NCI-H2171 (cell line): ENCODE measurements around the gene RPL10.

ENCODE experiments used
- DNase-seq: peaks from one replicate; lab custom pipeline; 2025; lab: John Stamatoyannopoulos, UW

The RPL10 gene

DNA sequence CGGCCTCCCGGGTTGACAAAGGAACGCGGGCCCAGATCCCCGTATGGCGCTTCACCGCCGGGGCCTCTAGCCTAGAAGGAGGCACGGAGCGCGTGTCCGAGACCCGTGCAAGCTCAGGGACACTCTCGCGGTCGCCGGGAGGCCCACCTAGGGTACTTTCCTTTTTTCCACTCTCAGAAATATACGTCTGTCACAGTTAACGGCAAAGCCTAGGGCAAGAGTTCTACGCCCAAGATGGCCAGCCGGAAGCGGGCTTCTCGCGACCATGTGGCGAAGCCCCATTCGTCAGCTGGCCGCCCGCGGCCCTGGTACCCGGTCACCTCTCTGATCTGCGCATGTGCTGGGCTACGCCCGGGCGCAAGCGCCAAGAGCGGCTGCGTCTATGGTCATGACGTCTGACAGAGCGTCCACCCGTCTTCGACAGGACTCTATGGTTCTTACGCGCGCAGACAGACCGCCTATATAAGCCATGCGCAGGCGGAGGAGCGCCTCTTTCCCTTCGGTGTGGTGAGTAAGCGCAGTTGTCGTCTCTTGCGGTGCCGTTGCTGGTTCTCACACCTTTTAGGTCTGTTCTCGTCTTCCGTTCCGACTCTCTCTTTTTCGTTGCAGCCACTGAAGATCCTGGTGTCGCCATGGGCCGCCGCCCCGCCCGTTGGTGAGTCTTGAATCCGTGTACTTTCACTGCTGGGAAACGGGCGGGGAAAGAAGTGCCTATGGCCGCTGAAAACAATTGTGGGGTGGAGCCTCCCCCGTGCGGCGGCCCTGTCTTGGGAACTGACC, at the start of gene RPL10:
TSS of gene RPL10 (plus strand) at position 490 of the 780 bp plus-strand sequence. CDS start at position 633, 143 bp downstream.
- peak; percentile 79 for DNase-seq

DNA sequence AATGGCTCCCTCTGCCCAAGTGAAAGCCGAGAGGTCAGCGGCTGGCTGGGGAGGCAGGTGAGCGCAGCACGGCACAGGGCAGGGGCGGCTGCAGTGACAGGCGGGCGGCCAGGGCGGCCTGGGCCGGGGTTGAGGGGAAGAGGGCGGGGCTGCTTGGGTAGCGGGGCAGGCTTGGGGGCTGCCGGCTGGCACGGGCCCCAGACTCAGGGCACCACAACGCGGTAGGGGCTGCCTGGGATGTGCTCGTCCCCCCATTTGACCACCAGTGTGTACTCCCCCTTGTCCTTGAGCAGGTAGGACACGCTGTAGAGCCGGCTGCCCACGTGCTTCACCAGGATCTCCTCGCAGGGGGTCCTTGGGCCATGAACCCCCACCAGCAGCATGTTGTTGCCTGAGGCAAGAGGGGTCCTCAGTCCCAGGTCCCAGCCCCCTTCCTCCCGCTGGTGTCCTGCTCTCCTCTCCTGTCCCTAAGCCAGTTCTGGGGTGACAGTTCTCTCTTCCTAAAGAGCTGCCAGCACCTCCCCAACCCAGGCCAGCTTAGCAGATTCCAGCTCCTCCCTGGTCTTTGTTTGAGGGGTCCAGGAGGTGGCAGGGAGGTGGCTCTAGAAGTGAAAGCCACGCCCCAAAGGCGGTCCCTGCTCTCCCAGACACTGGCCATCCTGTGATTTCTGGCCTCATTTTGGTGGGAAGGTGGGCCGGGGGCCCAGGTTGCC, 49.4 kb upstream of the RPL10 start:
- DNase-seq = no peak

DNA sequence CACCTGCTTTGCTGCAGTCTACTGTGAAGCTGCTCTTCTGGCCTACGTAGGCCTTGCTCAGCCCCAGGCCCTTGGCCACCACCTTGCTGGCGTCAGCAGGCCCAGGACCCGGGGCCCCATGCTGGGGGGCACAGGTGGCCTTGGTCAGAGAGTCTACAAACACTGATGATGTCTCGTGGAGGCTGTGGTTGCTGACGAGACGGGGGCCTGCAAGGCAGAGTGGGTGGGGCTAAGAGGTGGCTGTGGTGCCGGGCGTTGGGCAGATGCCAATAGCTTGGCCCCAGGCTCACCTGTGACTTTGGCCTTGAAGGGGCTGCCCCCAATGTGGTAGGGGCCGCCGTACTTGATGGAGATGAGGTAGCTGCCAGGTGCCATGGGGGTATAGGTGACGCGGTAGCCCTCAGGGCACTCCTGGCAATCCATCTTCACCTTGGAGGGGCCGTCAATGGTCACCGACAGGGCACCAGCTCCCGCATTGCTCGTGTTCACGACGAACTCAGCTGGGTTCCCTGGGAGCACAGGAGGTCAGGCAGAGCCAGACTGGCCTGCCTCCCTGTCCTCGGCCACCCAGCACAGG, 48.7 kb upstream of the RPL10 start:
- DNase-seq = no peak

DNA sequence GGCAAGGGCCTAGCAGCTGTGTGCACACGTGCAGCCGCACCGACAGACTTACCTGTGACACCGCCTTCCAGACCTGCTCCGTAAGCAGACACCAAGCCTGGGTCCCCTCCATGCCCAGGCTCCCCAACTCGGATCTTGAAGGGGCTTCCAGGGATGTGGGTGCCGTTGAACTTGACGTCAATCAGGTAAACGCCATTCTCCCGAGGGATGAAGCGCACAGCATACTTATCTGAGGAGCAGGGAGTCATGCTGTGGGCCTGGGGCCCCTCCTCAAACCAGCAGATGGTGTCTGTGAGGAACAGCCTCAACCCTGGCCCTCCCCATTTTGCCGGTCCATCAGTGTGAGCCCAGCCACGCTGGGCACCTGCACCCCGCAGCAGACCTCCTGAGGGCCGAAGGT, 48.2 kb upstream of the RPL10 start:
- DNase-seq = no peak

DNA sequence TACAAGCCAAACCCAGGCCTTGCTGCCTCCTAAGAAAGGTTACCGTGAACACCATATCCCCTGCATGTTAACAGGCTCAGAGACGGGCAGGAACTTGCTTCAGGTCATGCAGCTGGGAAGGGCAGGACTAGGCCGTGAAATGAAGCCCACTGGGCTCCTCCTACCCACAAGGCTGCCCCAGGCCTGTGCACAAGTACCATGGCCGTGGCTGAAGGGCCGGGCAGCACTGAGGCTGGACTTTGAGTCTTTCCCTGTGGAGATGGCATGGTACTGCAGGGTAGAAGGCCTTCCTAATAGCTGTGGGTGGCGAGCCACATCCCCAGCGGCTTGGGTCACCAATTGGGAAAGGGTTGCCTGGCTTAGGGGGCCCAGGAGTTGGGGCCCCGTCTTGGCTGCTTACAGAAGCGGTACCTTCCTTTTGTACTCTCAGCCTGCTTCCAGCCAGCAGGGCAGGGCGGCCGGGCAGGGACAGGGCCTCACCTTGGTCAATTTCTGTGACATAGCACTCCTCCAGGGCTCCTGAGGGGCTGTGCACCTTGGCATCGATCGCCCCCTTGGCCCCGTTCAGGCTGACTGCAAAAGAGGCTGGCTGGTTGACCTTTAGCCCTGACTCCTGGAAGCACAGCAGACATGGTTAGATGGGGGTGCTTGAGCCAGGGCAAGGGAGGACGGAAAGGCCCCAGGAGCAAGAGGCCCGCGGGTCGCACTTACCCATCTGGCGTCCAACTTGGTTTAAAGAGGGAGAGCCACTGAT, 47.6 kb upstream of the RPL10 start:
- DNase-seq = no peak

DNA sequence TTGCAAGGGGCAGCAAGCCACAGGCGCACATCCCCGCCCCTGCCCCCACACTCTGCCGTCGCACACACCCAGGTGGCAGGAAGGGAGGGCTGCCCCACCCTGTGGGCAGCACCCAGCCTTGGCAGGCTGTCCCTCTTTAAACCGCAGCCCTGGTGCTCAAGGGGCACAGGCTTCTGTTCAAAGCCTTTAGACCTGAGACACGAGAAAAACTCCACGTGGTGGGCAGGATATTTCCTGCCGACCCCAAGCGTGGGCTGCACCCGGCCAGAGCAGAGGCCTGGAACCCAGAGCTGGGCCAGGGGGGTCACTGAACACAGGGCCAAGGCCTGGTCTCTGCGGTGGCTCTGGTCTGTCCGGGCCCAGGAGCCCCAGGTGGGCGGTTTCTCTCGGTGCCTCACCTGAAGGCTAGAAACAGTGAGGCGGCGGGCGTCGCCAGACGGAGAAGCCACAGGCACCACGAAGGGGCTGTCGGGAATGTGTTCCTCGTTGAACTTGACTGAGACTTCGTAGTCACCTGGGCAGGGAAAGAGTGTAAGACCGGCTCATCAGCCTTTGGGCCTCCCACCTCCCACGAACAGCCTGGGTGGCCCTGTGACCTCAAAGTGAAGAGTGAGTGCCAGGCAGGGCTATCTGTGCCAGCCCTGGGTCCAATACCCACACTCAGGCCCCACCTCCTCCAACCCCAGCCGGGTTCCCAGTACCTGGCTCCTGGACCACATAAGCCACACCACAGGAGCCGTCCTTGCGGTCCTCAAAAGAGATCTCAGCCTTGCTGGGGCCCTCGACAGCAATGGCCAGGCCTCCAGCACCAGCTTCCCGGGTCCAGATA, 46.8 kb upstream of the RPL10 start:
- no peak for DNase-seq

DNA sequence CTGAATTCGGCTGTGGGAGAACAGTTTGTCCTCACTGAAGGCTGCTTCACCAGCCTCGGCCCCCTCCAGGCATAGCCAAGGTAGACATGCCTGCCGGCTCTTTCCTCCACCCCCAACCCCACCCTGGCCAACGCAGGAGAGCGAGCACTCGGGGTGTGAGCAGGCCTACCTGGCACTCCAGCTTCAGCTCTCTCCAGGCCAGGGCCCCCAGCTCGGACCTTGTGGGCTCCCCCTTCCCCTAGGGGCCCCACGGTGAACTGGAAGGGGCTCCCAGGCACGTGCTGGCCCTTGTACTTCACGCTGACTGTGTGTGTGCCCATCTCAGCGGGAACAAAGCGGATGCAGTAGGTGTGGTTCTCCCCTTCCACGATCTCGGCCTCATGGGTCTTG, 46.2 kb upstream of the RPL10 start:
- DNase-seq = no peak

DNA sequence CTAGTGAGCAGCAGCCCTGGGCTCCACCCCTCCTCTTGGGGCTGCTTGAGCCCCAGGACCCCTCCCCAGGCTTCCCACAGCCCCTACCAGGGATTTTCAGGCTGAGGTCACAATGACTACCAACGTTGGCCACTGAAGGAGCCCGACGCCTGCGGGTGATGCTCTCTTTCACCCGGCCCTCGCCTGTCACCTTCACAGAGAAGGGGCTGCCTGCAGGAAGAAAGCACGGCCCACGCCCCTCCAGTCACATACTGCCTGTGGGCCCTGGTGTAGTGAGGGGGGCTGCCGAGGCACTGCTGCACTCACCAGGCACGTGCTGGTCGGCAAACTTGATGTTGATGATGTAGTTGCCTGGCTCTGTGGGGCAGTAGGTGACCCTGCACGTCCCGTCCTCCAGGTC, 45.7 kb upstream of the RPL10 start:
- no peak for DNase-seq

DNA sequence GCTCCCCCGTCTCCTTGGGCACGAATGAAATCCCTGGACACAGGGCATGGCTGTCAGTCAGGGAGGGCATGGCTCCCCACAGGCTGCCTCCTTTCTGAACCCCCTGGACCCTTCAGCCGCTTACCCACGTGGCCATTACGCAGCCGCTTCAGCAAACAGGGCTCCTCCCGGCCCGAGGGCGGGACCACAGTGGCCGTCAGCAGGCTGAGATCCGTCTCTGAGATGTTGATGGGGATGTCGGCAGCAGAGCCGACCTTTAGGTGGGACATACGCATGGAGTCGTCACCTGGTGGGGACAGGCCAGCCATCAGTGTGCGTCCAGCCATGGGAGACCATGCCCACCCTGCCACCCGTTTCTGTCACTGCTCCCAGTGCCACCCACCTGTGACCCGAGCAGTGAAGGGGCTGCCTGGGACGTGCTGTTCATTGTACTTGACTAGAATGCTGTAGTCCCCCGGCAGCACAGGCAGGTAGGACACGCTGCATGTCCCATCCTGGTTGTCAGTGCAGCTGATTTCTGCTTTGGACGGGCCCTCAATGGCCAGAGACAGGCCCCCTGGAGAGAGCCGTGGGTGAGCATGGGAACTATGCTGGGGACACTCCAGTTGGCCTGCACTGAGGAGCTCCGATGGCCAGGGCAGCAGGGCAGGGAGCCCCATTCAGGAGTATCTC, 44.9 kb upstream of the RPL10 start:
- no peak for DNase-seq

DNA sequence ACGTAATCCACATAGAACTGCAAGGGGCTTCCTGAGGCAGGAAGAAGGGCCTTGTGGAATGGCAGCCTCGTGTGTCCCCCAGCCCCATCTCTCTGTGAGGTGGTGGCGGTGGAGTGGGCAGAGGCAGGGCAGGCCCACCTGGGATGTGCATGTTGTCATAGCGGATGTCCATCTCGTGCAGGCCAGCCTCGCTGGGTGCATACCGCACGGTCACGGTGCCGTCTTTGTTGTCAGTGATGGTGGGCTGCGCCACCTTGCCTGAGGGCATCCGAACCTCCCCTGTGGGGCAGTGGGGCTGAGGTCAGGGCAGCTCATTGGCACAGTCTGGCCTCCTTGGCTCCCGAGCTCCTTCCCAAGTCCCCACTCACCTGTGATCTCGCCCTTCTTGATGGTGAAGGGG, 44.2 kb upstream of the RPL10 start:
- DNase-seq = no peak

DNA sequence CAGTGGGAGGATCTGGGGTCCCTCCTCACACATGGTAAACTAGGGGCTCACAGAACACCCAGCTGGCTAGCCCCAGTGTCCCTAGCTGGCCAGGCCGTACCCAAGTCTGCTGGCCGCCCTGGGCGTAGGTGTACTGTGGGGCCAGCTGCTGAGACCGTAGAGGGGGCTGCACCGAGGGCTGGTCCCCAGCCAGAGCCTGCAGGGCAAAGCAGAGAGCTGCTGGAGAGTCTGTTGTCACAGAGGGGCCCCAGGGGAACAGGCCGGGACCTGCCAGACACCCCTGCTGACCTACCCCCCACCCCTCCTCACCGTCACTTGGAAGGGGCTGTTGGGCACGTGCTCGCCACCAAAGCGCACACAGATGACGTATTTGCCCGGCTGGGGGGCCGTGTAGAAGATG, 43.7 kb upstream of the RPL10 start:
- no peak for DNase-seq

DNA sequence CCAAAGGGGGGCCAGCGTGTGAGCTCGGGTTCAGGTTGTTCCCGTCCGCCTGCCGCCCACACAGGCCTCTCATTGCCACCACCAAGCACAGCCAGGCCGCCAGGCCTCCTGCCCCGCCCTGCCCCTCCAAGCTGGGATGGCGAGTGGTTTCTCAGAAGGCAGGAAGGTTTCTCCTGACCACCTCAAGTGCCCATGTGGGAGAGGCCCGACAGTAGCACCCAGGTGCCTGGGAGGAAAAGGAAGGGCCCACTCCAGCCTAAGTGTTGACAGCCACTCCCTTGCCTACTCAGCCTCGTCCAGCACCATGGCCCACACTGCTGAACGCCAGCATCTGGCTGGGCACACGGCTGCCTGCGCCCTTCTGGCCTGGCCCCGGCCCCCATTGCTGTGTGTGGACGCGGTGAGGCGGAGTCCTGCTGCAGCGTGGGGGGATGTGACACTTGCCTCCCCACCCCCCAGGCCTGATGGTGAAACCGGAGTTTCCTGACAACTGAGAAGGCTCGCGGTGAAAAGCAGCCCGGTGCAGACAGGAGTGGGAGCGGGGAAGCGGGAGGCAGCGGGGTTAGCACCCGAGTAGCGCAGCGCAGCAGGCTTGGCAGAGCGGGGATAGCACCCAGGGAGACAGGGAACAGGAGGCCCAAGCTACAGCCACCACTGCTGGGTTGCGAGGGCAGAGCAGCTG, 42.9 kb upstream of the RPL10 start:
- DNase-seq = no peak

DNA sequence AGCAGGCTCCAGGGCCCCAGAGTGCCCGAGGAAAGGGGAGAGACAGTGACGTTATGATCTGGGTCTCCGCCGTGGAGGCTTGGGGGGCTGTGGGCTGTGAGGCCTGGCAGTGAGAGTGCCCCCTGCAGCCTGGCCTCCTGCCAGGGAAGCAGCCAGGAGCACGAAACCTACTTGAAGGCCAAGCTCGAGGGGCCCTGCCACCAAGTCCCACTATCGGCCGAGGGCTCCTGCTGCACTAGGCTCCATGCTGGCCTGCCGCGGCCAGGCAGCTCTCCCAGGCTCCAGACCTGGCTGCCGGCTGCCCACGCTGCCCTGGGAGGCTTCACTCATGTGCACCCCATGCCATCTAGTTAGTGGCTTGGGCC, 42.4 kb upstream of the RPL10 start:
- DNase-seq = no peak

DNA sequence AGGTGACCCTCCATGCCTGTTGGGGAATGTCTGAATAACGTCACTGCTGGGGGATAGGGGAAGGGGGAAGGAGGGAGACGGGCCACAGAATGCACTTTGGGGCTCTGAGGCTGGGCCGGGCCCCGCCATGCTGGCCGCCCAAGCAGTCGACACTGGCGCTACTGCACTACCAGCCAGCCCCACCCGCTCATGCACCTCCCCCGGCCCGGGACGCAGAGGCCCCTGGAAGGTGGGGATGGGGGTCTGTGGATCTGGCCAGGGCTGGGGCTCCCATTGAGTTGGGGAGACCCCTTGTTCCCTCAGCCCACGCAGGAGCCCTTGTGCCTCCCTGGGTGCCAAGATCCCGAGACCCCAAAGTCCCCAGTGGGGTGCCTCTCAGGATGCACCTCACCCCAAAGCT, 41.6 kb upstream of the RPL10 start:
- DNase-seq = no peak

DNA sequence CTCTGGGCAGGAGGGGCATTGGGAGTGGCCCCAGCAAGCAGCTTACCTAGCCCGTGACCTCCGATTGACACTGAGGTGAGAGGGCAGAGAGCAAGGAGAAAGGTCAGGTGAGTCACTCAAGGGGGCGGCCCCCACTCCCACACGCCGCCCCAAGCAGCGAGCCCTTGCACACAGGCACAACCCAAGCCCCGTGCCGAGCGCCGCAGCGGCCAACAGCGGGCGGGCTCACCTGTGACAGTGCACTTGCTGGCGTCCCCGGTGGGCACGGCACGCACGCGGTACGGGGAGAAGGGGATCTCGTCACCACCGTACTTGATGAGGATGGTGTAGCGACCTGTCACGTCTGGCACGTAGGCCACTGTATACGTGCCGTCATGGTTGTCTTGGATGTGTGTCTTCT, 41.0 kb upstream of the RPL10 start:
- DNase-seq = no peak

DNA sequence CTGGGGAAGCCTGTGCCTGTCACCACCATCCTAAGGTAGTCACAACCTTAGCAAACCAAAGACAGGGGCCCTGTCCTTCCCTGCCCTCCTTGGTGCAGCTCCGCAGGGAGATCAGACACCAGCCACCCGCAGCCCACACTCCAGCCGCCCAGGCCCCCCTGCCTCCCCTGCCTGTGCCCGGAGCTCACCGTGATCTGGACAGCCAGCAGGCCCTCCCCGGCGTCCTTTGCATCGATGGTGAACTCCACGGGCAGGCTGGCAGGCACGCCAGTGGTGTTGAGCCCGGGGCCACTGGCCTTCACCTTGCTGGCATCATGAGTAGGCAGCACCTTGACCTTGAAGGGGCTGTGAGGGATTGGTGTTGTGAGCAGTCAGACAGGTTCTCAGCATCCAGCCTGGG, 40.2 kb upstream of the RPL10 start:
- DNase-seq = no peak

DNA sequence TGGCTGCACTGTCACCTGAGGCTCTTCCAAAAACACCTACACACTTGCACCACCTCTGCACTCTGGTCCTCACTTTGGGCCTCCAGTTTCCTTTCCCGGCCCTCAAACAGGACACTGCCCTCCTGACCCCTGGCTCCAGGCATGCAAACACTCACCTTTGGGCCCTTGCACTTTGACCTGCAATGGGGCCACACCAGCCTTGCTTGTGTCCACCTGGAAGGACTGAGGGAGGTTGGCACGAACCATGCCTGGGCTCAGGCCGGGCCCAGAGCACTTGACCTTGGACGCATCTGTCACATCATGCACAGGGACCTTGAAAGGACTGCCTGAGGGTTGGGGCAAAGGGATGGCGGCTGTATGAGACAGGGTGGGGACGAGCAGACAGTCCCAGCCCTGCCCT, 39.3 kb upstream of the RPL10 start:
- no peak for DNase-seq

DNA sequence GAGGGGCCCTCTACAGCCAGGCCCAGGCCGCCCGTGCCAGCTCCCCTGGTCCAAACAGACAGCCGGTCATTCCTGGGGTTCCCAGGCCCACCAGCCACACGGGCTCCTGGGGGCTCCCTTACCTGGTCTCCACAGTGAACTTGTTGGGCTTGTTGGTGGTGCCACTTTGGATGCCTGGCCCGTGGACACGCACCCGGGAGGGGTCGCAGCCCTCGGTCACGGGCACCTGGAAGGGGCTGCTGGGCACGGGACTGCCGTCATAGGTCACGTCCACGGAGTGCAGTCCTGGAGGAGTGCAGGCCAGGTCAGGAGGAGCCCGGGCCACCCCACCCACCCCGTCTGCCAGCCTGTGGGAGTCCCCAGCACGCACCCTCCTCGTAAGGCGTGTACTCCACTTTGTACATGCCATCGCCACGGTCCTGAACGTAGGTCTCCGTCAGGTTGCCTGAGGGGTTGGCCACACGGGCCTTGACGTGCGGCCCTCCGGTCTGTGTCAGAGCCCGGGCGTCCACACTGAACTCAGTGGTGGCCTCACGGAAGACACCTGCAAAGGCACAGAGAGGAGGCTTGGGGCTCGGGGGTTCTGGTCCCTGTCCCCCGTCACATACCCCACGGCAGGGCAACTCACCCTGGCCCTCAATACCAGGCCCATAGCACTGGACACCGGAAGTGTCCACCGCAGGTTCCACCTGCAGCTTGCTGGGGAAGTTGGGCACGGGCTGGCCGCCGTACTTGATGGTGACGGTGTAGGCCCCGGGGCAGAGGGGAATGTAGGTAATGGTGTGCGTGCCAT, 38.6 kb upstream of the RPL10 start:
- DNase-seq = no peak

DNA sequence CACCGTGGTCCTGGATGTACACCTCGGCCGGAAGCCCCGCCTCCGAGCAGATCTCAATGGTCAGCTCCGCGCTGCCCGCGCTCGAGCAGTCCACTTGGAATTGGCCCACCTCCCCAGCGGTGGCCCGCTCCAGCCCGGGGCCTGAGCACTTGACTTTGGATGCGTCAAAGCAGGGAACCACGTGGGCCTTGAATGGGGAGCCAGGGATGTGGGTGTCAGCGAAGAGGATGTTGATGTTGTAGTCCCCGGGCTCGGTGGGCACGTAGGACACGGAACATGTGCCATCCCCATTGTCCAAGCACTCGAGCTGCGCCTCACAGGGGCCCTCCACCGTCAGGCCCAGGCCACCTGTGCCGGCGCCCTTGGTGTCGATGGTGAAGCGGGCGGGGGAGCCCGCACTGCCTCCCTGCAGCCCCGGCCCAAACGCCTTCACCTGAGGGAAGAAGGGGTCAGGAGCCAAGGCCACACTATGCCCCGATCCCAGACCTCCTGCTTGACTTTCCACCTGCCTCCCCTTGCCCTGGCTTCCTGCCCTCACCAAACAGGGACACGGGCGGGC, 37.9 kb upstream of the RPL10 start:
- no peak for DNase-seq
